CD4-positive, alpha-beta T cell (primary cell): Measurements from ENCODE around the gene NPPC. TPM values are rescaled to one million over a fixed set of nuclear protein-coding genes. Genes with fewer than 3 reads are reported as not detected.

Experiments
- ATAC-seq: fragments of 200-7000 bp; cut with Tn5 transposase; one replicate; pipeline ENCODE4 v1.10.0; 2022; ENCODE audit warnings: mild to moderate bottlenecking; ENCODE audit not compliant: poor library complexity
- CTCF ChIA-PET: fragments of 350-600 bp; sonication (Branson Sonifier 250); formaldehyde crosslinking; loops from one replicate; lab custom pipeline; 2021; ENCODE audit warnings: antibody characterized with exemption, inconsistent platforms; lab: Charles Lee
- POLR2A ChIA-PET: fragments of 350-600 bp; sonication (Branson Sonifier 250); formaldehyde crosslinking; loops from one replicate; lab custom pipeline; 2021; ENCODE audit warnings: antibody characterized with exemption, inconsistent platforms; lab: Charles Lee
- DNase-seq, 14 experiments: peaks; one replicate each; pipeline ENCODE4 v3.0.0-alpha.2; 2013 to 2020; ENCODE audit warnings: mixed read lengths in 2 of 14
- H3K27ac ChIP-seq, 2 donors: one replicate each; pipeline versions ENCODE4 v1.5.1 to v1.7.0; 2013; ENCODE audit warnings: low read length in 2 of 2, low read depth in 1 of 2, mild to moderate bottlenecking in 1 of 2
- H3K27me3 ChIP-seq, 2 experiments: 1 replicate in 1 of 2; 2 replicates in 1 of 2; pipeline versions ENCODE4 v1.6.1 to v1.7.0; 2013; ENCODE audit warnings: low read length in 2 of 2, control low read depth in 1 of 2, mild to moderate bottlenecking in 1 of 2, moderate library complexity in 1 of 2; ENCODE audit not compliant: insufficient read depth in 2 of 2, control insufficient read depth in 1 of 2
- H3K36me3 ChIP-seq: one replicate; pipeline ENCODE4 v1.6.1; 2013; ENCODE audit warnings: low read length, control low read depth; ENCODE audit not compliant: insufficient read depth
- H3K4me1 ChIP-seq: one replicate; pipeline ENCODE4 v1.6.1; 2013; ENCODE audit warnings: low read length, control low read depth; ENCODE audit not compliant: insufficient read depth
- H3K4me3 ChIP-seq: one replicate; pipeline ENCODE4 v1.5.1; 2013; ENCODE audit warnings: mild to moderate bottlenecking, low read length, moderate library complexity
- H3K9me3 ChIP-seq, 2 experiments: 1 replicate in 1 of 2; 2 replicates in 1 of 2; pipeline versions ENCODE4 v1.6.1 to v1.7.0; 2013; ENCODE audit warnings: low read length in 2 of 2, mild to moderate bottlenecking in 2 of 2, control low read depth in 1 of 2, moderate library complexity in 1 of 2; ENCODE audit not compliant: control insufficient read depth in 1 of 2, insufficient read depth in 1 of 2
- H3K27ac Mint-ChIP-seq: one replicate; pipeline ENCODE4 v1.8.0; 2020; ENCODE audit warnings: mixed read lengths
- H3K27me3 Mint-ChIP-seq: one replicate; pipeline ENCODE4 v1.8.0; 2021; ENCODE audit warnings: mixed read lengths
- H3K36me3 Mint-ChIP-seq: one replicate; pipeline ENCODE4 v1.8.0; 2021; ENCODE audit warnings: low read depth, mixed read lengths
- H3K4me1 Mint-ChIP-seq: one replicate; pipeline ENCODE4 v1.8.0; 2021; ENCODE audit warnings: low read depth, mixed read lengths
- H3K4me3 Mint-ChIP-seq: one replicate; pipeline ENCODE4 v1.8.0; 2020; ENCODE audit warnings: mild to moderate bottlenecking, mixed read lengths
- H3K9me3 Mint-ChIP-seq: one replicate; pipeline ENCODE4 v1.8.0; 2020; ENCODE audit warnings: mixed read lengths
- intact Hi-C, 2 experiments: fragments of 100-400 bp; cut with DNase I in 1 of 2; cut with micrococcal nuclease in 1 of 2; formaldehyde crosslinking; loops; one replicate each; pipeline versions ENCODE4 v1.15.1 to v1.9.0; 2023 to 2025; cut with DNase I, micrococcal nuclease
- total RNA-seq, 174 experiments: library from RNA in 2 of 174; stranded (reverse) in 2 of 174; gene quantifications; one replicate each; pipeline ENCODE4 v1.2.3 and lab custom pipeline; 2021 to 2026
- TF ChIP-seq, protein P1 (sequence below): fragments of 200-600 bp; IDR thresholded peaks from one replicate; pipeline ENCODE4 v1.8.0; 2022; ENCODE audit warnings: antibody characterized with exemption, mild to moderate bottlenecking

NPPC gene
- total RNA-seq, 2 experiments from 2014 or later, result 0.34 TPM; not detected in 1

DNA sequence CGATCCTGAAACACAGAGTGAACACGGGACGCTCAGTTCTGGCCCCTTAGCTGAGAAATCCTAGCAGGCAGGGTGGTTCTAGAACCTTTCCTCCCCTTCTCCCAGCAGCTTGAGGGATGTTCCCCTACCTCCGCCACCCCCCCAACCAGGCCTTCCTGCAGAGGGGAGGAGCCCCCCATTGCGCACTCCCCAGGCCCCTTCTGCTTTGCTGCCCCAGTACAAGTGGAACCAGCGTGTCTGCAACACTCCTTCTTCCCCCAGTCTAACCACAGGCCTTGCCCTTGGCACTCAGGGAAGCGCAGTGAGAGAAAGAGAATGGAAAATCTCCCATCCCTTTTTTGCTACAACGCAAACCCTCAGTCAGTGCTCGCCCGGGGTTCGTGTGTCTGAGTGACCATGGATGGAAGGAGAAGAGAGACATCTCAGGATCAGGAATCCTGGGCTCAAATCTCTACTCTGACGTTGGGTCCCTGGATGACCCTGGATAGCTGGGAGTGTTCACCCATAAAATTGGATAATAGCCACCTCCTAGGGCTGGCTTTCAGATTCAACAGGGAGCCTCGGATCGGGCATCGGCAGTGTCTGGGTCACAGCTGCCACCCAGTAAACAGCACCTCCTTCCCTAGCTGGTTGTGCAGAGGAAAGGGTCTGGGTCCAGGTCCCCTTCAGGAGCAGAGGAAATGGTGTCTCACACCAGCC is 3.7 kb downstream of the NPPC start:
- peaks cover 0 to 6% of the 10 kb centered on the region in 2 experiments for H3K9me3 ChIP-seq
- Mint-ChIP-seq H3K27ac (no peak overlapping the region), H3K9me3 (no peaks in the 10 kb centered on the region), H3K36me3 (no peaks in the 10 kb centered on the region), H3K4me3 (no peak overlapping the region), H3K27me3 (peaks cover 36% of the 10 kb centered on the region), H3K4me1 (peaks cover 6% of the 10 kb centered on the region)
- H3K27me3 ChIP-seq, result peaks cover 38 to 40% of the 10 kb centered on the region in 2 experiments
- intact Hi-C loops, result loop anchor here in 1 of 2 experiments (10.0 kb wide), 1 partner anchor 602 kb away; the partner anchor contains the start of genes CHRND and PRSS56
- H3K4me3 ChIP-seq, result no peak overlapping the region
- no peak for ATAC-seq
- no peak overlapping the region for H3K27ac ChIP-seq
- no peaks in the 10 kb centered on the region for H3K36me3 ChIP-seq
- TF ChIP-seq, protein P1, sequence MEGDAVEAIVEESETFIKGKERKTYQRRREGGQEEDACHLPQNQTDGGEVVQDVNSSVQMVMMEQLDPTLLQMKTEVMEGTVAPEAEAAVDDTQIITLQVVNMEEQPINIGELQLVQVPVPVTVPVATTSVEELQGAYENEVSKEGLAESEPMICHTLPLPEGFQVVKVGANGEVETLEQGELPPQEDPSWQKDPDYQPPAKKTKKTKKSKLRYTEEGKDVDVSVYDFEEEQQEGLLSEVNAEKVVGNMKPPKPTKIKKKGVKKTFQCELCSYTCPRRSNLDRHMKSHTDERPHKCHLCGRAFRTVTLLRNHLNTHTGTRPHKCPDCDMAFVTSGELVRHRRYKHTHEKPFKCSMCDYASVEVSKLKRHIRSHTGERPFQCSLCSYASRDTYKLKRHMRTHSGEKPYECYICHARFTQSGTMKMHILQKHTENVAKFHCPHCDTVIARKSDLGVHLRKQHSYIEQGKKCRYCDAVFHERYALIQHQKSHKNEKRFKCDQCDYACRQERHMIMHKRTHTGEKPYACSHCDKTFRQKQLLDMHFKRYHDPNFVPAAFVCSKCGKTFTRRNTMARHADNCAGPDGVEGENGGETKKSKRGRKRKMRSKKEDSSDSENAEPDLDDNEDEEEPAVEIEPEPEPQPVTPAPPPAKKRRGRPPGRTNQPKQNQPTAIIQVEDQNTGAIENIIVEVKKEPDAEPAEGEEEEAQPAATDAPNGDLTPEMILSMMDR, result no peak
- ChIA-PET CTCF (no interaction called here), POLR2A (no interaction called here)
- no peak for DNase-seq
- peaks cover 22% of the 10 kb centered on the region for H3K4me1 ChIP-seq

DNA sequence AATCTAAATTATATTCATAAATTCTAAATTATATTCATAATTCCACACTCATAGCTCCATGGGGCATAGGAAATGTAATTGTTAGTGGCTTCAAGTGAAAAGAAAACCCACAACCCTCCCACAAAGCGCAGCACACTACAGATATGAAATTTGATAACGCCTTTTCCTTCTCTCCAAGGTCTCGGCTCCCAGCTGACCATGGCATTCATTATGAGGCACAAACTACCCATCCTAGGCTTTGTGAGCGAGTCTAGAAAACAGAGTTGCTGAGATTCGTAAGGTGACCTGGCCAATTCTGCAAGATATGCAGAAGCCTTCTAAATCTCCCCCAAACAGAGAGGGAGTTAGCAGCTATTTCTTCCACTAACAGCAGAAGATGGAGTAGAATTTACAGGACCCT is 5.4 kb downstream of the NPPC start:
- no peak overlapping the region for H3K27ac Mint-ChIP-seq
- no peaks in the 10 kb centered on the region for H3K9me3 ChIP-seq
- H3K27ac ChIP-seq, result no peak overlapping the region
- DNase-seq, result no peak
- no peaks in the 10 kb centered on the region for H3K9me3 Mint-ChIP-seq
- TF ChIP-seq, protein P1, result no peak
- H3K36me3 Mint-ChIP-seq, result no peaks in the 10 kb centered on the region
- H3K27me3 ChIP-seq, result peaks cover 23 to 25% of the 10 kb centered on the region in 2 experiments
- H3K4me3 Mint-ChIP-seq, result no peak overlapping the region
- no peak for ATAC-seq
- no peaks in the 10 kb centered on the region for H3K4me1 Mint-ChIP-seq
- H3K4me1 ChIP-seq, result peaks cover 10% of the 10 kb centered on the region
- ChIA-PET POLR2A (no interaction called here), CTCF (interaction anchor here (0.6 kb wide), 1 partner anchor 773 kb away, joined by 3 read pairs; no protein-coding TSS in a partner anchor)
- no peak overlapping the region for H3K4me3 ChIP-seq
- peaks cover 25% of the 10 kb centered on the region for H3K27me3 Mint-ChIP-seq
- intact Hi-C loops, result loop anchor here in 1 of 2 experiments (10.0 kb wide), 1 partner anchor 604 kb away; the partner anchor contains the start of genes CHRND and PRSS56
- H3K36me3 ChIP-seq, result no peaks in the 10 kb centered on the region

DNA sequence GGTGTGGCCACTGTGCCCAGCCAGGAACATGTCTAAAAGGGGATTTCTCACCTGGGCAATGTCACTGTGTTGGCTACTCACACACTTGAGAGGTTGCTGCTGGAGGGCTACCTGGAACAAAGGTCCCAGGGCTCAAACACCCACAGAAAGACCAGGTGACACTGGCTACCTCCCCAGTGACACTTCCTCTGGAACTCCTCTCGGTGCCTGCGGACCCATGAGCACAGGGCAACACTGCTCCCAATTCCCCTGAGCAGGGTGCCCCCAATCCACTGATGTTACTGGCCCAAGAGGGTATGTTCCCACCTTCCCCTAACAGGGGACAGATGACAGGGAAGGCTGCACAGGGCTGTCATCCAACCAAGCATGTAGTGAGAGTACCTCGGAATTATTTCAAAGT is 5.8 kb downstream of the NPPC start:
- no peak overlapping the region for H3K27ac ChIP-seq
- no peak for ATAC-seq
- Mint-ChIP-seq H3K27ac (no peak overlapping the region), H3K36me3 (no peaks in the 10 kb centered on the region), H3K4me3 (no peak overlapping the region), H3K9me3 (no peaks in the 10 kb centered on the region), H3K4me1 (no peaks in the 10 kb centered on the region), H3K27me3 (peaks cover 25% of the 10 kb centered on the region)
- no peaks in the 10 kb centered on the region for H3K9me3 ChIP-seq
- CTCF ChIA-PET, result no interaction called here
- POLR2A ChIA-PET, result no interaction called here
- no peak overlapping the region for H3K4me3 ChIP-seq
- peaks cover 6% of the 10 kb centered on the region for H3K4me1 ChIP-seq
- no peaks in the 10 kb centered on the region for H3K36me3 ChIP-seq
- H3K27me3 ChIP-seq, result peaks cover 19 to 22% of the 10 kb centered on the region in 2 experiments
- no peak for DNase-seq
- intact Hi-C loops, result loop anchor here in 1 of 2 experiments (10.0 kb wide), 1 partner anchor 604 kb away; the partner anchor contains the start of genes CHRND and PRSS56
- TF ChIP-seq, protein P1, result no peak
